Stimulated activated CD4-positive, alpha-beta T cell treated with anti-CD3 and anti-CD28 coated beads, Interleukin-4, amount 100 ng/mL, for 4 hours (primary cell): ENCODE measurements around the gene WDR90.
A peak's percentile ranks its signal among the peaks of the same experiment; 100 is the strongest.

Source experiments
- DNase-seq, 2 experiments: peaks; one replicate each; pipeline ENCODE4 v3.0.0-alpha.2; 2020

The WDR90 gene

DNA sequence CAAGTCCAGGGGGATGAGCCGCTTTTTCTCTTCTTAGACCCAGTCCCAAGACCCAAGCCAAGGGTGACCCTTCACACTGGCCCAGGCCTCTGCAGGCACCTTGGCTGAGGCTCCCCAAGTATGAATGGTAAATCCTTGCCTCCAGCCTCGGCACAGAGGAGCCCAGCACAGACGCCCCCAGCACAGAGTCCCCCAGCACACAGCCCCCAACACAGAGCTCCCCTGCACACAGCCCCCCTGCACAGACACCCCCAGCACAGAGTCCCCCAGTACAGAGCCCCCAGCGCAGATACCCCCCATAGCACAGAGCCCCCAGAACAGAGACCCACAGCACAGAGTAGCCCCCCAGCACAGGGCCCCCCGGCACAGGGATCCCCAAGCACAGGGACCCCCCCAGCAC lies 8.6 kb upstream of the WDR90 start:
- no peak for DNase-seq

DNA sequence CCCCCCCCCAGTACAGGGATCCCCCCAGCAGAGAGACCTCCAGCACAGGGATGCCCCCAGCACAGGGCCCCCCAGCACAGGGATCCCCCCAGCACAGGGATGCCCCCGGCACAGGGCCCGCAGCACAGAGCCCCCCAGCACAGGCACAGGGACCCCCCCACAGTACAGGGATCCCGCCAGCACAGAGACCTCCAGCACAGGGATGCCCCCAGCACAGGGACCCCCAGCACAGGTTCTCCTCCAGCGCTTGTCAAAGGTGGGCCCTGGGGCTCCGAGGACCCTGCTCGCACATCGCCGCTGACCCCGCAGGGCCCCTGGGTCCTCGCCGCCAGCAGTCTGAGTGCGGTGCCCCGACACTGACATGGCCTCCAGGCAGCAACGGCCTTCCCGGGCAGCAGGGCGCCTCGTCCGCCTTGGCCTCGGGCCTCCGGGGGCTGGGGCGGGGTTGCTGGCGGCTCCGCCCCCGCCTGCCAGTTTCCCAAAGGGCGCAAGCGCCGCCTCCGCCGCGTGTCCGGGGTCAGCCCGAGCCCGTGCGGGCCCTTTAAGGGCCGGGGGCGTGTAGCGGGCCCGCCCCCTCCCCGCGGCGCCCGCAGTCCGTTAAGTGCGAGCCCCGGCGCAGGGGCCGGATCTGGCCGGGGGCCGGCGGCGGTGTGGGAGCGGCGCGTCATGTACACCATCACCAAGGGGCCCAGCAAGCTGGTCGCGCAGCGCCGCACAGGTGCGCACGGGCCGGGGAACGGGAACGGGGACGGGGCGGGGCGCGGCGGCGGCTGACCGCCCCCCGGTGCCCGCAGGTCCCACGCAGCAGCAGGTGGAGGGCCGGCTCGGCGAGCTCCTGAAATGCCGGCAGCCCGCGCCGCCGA lies 7.6 kb upstream of the WDR90 start, which contains the start of gene MCRIP2:
MCRIP2 (plus strand) TSS at position 503 of the 863 bp plus-strand sequence; CDS start at position 667, 164 bp downstream.
- peak; percentile 67 to 78 for DNase-seq

DNA sequence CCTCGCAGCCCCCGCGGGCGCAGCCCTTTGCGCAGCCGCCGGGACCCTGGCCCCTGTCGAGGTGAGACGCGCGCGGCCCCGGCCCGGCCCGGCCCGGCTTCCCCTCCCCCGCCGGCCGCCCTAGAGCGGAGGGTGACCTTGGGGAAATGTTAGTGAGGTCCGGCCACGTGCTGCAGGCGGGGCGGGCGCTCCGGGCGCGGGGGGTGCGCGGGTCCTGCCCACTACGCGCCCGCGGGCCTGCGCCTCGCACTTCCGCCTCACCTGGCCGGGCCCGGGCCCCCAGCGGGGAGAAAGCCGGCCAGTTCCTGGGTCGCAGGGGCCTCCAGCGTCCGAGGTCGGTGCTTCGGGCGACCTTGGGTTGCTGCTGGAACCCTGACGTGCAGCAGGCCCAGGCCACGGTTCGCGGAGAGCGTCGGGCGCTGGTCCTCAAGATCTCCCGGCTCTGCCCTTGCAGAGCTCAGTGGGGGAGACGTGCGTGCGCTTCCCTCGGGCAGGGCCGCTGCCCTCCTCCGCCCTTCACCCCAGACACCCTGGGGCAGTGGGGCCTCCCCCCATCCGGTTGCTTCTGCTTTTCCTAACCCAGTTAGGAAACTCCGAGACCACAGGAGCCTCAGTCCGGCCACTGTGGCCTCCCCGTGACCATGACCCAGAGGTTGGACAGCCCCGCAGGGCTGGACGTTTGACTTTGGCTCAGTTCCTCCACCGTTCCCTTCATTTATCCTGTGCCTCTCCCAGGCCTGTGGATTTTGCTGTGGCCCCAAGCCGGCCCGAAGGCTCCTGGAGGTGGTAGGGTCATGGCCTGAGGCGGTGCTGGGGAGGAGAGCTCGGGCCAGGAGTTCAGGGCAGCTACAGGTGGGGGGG lies 6.7 kb upstream of the WDR90 start:
- peak in 1 of 2 experiments; percentile 46 for DNase-seq

DNA sequence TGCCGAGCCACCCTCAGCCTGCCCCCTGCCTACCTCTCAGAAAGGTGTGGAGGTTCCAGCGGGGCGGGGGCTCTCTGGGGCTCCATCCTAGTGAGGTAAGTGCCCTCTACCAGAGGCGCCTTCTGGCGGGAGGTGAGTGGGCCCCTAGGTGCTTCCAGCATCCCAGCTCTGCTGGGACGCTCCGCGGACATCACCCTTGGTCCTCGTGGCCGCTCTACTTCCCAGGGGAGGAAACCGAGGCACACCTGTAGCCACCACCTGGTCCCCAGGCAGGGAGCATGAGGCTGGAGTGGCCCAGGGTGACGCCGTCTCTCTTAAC lies 6.2 kb upstream of the WDR90 start:
- DNase-seq = no peak

DNA sequence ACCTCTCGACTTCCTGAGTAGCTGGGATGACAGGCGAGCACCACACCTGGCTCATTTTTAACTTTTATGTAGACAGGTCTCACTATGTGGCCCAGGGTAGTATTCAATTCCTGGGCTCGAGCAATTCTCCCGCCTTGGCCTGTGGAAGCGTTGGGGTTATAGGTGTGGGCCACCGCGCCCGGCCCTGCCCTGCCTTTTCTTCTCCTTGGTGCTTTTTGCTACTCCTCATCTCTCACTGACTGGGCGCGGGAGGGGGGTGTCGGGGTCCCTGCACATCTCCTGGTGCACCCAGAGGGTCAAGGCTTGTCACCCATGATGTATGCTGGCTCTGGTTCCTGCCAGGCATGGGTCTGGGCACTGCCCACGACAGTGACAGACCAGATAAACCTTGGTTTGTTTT lies 4.6 kb upstream of the WDR90 start:
- DNase-seq = no peak

DNA sequence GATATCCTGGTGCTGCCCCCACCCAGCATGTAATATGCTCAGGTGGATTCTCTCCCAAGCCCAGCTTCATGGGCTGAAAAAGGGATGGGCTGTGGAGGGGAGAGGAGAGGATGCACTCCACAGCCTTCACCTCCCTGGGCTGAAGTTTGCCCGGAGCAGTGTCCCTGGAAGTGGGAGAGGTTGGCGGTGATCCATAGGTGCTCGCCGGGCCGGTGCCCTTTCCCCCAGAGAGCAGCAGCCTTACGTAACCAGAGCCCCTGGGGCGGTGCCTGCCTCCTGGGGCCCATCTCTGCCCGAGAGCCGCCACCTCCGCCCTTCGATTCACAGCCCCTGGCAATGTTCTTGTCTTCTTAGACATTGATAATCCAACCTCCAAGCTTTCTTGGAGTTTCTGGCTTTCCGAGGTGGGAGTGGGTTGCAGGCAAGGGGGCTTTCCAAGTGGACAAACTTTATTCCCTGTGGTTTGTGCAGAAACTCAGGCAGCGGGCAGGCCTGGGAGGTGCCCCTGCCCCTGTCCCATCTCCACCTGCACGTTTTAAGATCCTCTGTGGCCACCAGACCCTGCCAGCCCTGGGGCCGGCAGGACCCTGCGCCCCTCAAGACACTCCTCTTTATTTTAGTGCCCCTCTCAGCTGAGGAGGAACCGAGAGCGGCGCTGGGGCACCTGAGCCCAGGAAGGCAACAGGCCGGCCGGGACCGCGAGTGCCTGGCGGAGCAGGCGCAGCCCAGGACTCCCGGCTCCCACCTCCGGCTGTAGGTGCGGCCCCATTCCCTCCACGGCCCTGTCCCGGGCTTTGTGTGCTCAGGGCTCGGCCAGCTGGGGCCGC lies 3.1 kb upstream of the WDR90 start:
- no peak for DNase-seq

DNA sequence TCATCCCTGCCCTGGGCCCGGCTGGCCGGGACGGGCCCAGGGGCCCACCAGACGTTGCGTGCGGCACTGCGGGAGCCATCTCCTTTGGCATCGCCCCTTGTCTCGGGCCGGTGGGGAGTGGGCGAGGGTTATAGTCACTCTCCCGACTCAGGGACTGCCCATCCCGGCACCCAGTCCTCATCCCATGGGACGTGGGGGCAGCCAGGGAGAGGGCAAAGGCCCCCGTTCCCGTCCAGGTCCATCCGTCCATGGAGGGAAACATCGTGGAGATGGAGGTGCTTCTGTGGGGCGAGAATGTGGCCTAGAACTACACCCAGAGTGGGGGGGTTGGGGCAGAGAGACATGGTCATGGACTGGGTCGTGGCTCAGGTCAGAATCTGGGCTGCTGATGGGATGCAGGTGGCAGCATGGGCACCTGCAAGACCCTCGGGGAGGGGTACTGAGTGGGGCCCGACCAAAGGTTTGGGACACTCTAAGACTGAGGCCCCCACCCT lies 2.4 kb upstream of the WDR90 start:
- DNase-seq = no peak

DNA sequence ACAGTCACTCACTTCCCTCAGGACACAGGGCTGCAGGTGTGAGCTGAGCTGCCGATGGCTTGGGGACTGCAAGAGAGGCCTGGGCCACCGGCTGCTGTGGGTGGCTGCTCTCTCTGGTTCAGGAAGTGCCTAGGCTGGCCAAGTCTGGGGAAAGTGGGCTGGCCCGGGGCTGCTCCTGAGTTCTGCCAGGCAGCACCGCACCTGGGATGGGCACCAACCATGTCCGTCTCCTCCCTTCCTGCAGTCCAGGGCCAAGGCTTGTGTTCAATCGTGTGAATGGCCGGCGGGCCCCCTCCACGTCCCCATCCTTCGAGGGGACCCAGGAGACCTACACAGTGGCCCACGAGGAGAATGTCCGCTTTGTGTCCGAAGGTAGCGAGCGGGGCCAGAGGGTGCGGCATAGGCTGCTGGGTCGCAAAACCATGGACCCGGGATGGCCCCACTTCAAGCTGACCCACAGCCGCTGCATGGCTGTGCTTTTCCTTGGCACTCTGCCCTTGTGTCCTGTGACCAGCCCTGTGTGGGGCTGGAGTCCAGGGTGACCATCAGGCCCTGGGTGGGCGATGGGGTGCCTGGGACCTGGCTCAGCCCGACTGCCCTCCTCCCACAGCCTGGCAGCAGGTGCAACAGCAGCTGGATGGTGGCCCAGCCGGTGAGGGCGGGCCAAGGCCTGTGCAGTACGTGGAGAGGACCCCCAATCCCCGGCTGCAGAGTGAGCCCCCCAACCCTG lies 1.8 kb upstream of the WDR90 start:
- DNase-seq = no peak

DNA sequence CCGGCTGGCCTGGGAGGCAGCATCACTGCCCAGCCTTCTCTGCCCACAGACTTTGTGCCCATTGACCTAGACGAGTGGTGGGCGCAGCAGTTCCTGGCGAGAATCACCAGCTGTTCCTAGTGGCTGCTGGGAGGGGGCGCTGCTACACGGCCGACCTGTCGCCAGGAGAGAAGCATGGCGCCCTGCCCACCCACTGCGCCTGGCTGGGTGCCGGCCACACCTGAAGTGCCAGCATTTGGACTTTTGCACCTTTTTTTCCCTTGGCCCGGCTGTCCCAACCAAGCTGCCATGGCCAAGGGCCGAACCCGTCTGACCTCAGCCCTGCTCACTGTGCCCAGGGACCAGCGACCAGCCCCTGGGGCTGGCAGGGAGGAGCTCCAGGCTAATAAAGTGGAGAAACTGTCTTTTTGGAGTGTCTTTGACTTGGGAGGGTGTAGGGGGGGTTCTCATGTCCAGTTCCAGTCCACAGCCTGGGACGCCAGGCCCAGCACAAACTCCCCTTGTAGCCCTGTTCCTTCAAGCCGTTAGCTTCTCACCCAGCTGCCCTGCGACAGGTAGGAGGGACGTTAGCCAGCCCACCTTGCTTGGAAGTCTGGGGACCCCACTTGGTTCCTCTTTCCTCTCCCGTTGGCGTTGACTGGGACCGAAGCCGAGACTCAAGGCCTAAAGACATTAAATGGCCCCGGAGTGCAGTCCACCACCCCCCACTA lies 939 bp upstream of the WDR90 start:
- peak; percentile 27 to 54 for DNase-seq

DNA sequence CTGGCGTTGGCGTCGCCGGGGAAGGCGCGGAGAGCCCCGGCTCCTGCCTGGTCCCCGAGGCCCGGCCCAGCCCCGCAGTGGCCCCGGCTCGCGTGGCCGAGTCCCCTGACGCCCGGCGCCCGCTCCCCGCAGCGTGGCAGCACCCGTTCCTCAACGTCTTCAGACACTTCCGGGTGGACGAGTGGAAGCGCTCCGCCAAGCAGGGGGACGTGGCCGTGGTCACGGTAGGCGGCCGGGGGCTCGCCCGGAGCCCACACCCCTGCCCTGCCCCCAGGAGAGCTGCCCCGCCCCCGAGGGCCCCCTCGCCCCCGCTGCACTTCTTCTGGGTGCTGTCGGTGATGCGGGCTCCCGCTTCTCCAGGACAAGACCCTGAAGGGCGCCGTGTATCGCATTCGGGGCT lies 466 bp downstream of the WDR90 start:
- no peak for DNase-seq

DNA sequence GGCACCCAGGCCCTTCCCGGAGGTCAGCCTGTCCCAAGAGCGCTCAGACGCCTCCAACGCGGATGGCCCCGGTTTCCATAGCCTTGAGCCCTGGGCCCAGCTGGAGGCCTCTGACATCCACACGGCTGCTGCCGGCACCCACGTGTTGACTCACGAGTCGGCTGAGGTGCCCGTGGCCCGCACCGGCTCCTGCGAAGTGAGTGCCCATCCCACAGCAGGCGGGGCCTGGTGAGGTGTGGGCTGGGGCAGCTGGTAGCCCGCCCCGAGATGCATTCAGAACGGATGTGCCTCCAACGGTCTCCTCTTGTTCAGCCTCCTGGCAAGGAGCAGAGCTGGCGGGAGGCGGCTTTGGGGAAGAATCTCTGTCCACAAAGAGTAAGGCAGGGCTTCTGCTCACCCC lies 2.7 kb downstream of the WDR90 start:
- DNase-seq = no peak

DNA sequence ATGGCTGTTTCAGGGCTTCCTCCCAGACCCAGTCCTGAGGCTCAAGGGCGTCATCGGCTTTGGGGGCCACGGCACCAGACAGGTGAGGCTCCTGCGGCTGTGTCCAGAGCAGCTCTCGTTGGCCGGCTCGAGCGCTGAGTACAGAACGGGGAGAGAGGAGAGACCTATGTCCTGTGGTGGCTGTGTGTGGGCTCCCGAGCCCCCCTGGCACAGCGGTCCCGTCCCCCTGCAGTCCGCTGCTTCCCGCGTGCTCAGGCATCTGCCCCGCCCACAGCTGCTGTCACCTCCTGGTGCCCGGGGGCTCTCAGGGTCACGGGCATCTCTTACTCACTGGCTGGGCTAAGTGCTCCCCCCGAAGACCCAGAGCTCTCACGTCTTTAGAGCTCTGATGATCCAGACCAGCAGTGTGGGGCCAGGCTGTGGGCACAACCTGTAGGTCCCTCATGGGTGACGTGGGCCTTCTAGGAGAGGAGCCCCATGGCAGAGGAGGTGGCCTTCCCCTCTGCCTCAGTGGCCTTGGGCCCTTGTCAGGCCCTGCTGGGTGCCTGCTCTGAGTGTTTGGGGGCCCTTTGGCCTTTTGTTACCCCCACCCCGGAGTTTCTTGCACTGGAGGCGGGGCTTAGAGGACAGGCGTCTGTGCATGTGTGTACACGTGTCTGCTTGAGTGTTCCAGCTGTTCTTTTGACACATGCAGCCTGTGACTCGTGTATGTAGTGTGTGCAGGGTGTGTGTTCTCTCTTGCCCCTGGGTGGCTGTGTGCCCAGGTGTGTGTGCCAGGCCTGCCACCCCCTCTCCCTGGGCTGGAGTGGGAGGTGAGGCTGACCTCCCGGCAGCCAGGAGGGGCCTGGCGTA lies 3.5 kb downstream of the WDR90 start:
- DNase-seq = no peak

DNA sequence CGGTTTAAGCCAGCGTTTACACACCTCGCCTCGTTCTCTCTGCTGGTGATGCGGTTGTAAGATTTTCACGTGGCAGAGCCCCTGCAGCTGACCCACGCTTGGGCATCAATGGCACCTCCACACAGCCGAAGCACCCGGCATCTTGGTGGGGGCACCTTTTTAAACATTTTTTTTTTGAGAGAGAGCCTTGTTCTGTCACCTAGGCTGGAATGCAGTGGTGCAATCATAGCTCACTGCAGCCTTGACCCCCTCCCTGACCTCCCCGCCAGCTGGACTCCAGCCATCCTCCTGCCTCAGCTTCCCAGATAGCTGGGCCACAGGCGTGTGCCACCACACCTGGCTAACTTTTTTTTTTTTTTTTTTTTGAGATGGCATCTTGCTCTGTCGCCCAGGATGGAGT lies 4.9 kb downstream of the WDR90 start:
- DNase-seq = no peak

DNA sequence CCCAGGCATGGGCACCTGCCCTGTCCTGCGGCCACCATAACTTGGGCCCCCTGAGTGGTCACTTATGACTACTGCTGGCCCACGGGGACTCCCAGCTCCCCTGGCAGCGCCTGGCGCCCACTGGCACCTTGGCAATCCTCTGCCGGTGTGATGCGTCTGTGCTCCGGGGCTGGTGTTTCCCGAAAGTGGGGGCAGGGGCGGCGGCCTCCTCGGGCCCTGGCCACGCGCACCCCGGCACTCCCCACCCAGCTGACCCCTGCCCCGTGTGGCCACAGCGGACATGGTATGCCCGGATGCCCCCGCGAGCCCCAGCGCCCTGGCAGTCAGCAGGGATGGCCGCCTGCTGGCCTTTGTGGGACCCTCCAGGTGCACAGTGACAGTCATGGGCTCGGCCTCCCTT lies 8.3 kb downstream of the WDR90 start:
- DNase-seq = no peak

DNA sequence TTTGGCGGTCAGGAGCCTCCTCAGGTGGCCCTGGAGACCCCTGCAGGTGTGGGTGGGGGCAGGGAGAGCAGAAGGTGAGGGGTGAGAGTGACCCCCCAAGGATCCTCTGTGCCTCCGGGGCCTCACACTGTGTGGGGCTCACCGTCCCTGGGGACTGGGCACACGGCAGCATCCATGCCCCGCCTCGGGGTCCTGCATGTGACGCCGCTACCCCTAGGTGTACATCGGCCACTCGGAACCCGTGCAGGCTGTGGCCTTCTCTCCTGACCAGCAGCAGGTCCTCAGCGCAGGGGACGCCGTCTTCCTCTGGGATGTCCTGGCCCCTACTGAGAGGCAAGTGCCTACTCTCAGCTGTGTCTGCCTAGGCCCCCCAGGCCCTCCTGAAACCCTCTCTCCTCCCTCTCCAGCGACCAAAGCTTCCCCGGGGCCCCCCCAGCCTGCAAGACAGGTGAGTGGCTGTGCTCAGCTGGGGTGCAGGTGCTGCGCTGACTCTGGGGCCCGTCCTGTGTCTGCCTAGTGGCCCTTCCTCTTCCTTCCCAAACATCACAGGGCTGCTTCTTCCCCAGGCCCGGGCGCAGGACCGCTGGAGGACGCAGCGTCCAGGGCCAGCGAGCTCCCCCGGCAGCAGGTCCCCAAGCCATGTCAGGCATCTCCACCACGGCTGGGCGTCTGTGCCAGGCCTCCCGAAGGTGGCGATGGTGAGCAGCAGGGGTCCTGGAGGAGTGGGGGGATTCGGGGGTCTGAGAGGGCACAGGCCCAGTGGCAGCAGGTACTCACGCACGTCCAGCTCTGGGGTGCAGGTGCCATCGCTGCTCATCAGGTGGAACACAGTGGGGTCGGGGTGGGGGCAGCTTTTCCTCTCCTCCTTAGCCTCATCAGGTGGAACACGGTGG lies 9.8 kb downstream of the WDR90 start:
- no peak for DNase-seq

DNA sequence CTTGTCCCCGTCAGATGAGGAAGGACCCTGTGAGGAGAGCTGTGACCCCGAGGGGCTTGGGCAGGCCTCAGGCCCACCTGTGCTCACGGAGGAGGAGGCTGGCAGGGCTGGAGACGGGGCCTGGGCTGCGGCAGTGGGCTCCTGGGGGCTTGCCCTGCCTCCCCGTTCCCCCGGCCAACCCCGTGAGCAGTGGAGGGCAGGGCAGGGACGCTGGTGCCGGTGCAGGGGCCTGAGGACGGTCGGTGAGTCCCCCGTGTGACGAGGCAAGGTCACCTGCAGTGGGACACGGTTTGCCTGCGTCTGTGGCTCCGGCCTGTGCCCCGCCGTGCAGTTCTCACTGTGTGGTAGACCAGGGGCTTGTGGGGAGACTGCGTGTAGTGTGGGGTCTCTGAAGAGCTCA lies 10.5 kb downstream of the WDR90 start:
- no peak for DNase-seq

DNA sequence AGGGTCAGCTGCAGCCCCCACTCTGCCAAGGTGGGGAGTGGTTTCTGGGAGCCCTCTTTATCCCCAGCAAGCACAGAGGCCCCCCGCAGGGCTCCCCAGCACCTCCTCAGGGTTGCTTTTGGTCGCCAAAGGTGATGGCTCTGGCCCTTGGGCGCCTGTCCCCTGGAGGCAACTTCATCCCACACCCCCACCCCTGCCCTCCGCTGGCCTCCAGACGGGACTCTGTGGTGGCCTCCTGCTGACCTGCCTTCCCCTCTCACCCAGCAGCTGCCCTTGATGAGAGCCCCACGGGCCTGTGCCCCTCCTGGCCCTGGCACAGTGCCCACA lies 10.9 kb downstream of the WDR90 start:
- no peak for DNase-seq

DNA sequence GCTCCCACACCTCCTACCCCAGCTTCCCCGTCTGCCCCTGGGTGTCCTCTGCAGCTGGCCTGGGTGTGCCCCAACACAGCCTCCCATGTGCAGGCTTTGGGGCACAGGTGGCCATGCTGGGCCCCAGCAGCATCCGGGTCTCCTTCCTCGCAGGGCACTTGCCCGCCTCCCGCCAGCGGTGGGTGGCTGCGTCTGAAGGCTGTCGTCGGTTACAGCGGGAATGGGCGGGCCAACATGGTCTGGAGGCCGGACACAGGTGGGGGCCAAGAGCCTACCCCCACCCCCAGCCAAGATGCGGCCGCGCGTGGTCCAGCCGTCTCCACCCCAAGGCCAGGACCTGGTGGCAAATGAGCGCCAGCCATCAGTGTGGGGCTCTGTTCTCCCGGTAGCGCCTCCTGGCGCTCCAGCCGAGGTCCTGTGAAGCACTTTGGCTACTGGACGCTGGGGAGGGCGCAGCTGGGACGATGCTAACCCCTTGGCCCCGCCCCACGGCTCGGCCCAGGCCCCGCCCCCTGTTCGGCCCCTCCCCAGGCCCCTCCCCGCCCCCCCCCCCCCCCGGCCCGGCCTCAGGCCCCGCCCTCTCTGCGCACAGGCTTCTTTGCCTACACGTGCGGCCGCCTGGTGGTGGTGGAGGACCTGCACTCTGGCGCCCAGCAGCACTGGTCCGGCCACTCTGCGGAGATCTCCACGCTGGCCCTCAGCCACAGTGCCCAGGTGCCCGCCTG lies 11.5 kb downstream of the WDR90 start:
- DNase-seq = peak; percentile 56 to 70
